ENCODE measurements around the gene TFRC.
"Not testable (repeated sequence)": the region's sequence is repeated elsewhere in the genome, so short reads cannot be mapped to it uniquely, and the experiment has no call there.

TFRC gene

DNA sequence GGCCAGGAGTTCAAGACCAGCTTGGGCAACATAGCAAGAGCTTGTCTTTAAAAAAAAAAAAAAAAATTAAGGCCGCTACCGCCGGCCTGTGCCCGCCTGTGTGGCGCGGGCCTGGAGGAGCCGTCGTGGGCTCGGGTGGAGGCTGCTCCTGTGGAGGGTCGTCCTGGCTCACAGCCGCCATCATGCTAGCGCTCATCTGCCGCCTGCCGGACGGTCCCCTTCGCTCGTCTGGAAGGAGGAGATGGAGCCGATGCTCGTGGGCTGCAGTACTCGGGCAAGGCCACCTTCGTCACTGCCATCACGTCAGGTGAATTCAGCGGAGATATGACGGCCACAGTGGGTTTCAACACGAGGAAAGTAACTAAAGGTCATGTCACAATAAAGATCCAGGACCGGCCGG, 37.4 kb downstream of the TFRC start:
- no peak for DNase-seq (ENCODE audit: low spot score)
- H3K27ac ChIP-seq, result no peak overlapping the region
- H3K4me3 ChIP-seq, result no peak overlapping the region
- TF ChIP-seq CTCF (IDR thresholded peaks at IDR 0.05), result no peak

DNA sequence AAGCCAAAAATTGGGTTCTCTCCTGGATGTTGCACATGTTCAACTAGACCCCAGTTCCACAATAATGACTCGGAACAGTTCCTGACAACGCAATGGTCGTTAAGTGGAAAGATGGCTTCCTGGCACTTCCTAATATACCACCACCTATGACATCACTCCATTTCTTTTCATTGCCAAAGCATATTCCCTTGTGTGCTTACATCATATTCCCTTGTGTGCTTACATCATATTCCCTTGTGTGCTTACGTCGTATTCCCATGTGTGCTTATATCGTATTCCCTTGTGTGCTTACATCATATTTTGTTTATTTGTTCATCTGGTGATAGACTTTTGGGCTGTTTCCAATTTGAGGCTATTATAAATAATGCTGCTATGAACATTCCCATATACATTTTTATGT, 39.2 kb downstream of the TFRC start:
- TF ChIP-seq CTCF (IDR thresholded peaks at IDR 0.05), result no peak
- Histone ChIP-seq H3K4me3 (no peak overlapping the region), H3K27ac (no peak overlapping the region)

DNA sequence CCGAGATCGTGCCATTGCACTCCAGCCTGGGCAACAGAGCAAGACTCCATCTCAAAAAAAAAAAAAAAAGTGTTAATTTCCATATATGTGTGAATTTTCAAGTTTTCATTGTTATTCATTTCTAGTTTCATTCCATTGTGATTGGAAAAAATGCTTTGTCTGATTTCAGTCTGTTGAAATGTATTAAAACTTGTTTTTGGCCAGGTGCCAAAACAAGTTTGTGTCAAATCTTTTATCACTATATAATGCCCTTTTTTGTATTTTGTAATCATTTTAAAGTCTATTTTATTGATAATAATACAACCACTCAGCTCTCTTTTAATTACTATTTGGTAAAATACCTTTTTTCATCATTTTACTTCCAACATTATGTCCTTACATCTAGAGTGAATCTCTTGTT, 42.5 kb downstream of the TFRC start:
- no peak for TF ChIP-seq CTCF (IDR thresholded peaks at IDR 0.05)
- Histone ChIP-seq H3K4me3 (no peak overlapping the region), H3K27ac (no peak overlapping the region)
- no peak for DNase-seq (ENCODE audit: low spot score)

More for the DNA sequence above, 39.2 kb downstream of the TFRC start:
- DNase-seq (ENCODE audit: low spot score), result no peak

- not testable (repeated sequence) for DNase-seq (ENCODE audit: low spot score); H3K4me3 ChIP-seq; H3K27ac ChIP-seq
These were observed 55.8 kb downstream of the TFRC start for GRCh38 chr3:196026059-196026458.

GRCh38 chr3:196024968-196025367, 56.9 kb downstream of the TFRC start:
- no peak overlapping the region for H3K27ac ChIP-seq
- no peak for TF ChIP-seq CTCF (IDR thresholded peaks at IDR 0.05)
- H3K4me3 ChIP-seq, result no peak overlapping the region
- DNase-seq (ENCODE audit: low spot score), result no peak

GRCh38 chr3:196023947-196024346, 57.9 kb downstream of the TFRC start:
- no peak for TF ChIP-seq CTCF (IDR thresholded peaks at IDR 0.05)
- H3K27ac ChIP-seq, result no peak overlapping the region
- DNase-seq (ENCODE audit: low spot score), result no peak
- H3K4me3 ChIP-seq, result no peak overlapping the region

GRCh38 chr3:196022499-196022878, 59.4 kb downstream of the TFRC start:
- not testable (repeated sequence) for H3K27ac ChIP-seq; H3K4me3 ChIP-seq; DNase-seq (ENCODE audit: low spot score)

- no peak for TF ChIP-seq CTCF (IDR thresholded peaks at IDR 0.05)
These were observed 61.5 kb downstream of the TFRC start for GRCh38 chr3:196020373-196020772.

GRCh38 chr3:196019576-196019975, 62.3 kb downstream of the TFRC start:
- not testable (repeated sequence) for DNase-seq (ENCODE audit: low spot score); H3K4me3 ChIP-seq; H3K27ac ChIP-seq

More at GRCh38 chr3:196020373-196020772, 61.5 kb downstream of the TFRC start:
- no peak for DNase-seq (ENCODE audit: low spot score)
- Histone ChIP-seq H3K4me3 (no peak overlapping the region), H3K27ac (no peak overlapping the region)

DNA sequence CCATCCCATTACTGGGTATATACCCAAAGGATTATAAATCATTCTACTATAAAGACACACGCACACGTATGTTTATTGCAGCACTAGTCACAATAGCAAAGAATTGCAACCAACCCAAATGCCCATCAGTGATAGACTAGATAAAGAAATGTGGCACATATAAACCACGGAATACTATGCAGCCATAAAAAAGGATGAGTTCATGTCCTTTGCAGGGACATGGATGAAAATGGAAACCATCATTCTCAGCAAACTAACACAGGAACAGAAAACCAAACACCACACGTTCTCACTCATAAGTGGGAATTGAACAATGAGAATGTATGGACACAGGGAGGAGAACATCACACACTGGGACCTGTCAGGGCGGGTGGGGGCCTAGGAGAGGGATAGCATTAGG, 63.7 kb downstream of the TFRC start:
- not testable (repeated sequence) for H3K4me3 ChIP-seq; DNase-seq (ENCODE audit: low spot score); H3K27ac ChIP-seq

All from coronary artery (tissue), 2 donors.